GM18507 (cell line): Measurements from ENCODE around the gene N4BP2L1.

ENCODE experiments used
- DNase-seq: peaks from one replicate; pipeline ENCODE4 v3.0.0; 2011; ENCODE audit warnings: low read depth; ENCODE audit not compliant: insufficient read length; ENCODE audit errors: extremely low spot score
- FAIRE-seq: peaks from 2 replicates; lab custom pipeline; 2011; peaks lifted over from hg19 to GRCh38; lab: Jason Lieb, UNC

N4BP2L1 gene

GRCh38 chr13:32443111-32443510 lies 15.2 kb upstream of the N4BP2L1 start:
- FAIRE-seq (peak; percentile 90), DNase-seq (no peak)

- FAIRE-seq: no peak
- DNase-seq: no peak
Measured at GRCh38 chr13:32438871-32439270, 10.9 kb upstream of the N4BP2L1 start.

DNA sequence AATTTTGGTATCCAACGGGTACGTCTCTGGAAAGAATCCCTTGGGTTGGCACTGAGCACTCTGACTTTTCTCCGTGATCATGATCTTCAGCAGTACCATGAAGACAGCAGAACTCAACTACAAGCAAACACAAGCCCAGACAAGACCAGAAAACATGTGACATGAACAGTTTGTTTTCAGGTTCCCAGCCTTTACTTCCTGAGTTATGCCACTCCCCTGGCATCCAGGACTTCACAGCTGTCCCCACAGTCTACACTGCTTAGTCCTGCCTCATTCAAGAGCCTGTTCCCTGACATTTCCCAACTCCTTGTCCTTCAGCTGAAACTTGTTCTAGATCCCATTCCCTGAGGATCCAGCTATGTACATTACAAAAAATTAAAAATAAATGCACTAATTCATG lies 4.9 kb upstream of the N4BP2L1 start:
- FAIRE-seq (no peak), DNase-seq (no peak)

- FAIRE-seq: no peak
- no peak for DNase-seq
Measured at GRCh38 chr13:32431361-32431760, 3.4 kb upstream of the N4BP2L1 start.

GRCh38 chr13:32430018-32430747 lies 2.3 kb upstream of the N4BP2L1 start:
- no peak for DNase-seq
- peak; percentile 49 for FAIRE-seq

DNA sequence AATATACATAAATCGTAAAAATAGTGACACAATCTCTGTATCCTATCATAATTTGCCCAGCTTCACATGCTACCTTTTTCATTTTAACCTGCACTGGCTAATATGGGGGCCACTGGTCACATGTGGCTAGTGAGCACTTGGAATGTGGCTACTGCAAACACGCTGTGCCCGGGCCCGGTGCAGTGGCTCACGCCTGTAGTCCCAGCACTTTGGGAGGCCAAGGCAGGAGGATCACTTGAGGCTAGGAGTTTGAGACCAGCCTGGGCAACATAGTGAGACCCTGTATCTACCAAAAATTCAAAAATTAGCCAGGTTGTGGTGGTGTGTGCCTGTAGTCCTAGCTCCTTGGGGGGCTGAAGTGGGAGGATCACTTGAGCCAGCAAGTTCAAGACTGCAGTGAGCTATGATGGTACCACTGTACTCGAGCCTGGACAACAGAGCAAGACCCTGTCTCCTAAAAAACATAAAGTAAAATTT lies 1.5 kb upstream of the N4BP2L1 start:
- DNase-seq (no peak), FAIRE-seq (no peak)

DNA sequence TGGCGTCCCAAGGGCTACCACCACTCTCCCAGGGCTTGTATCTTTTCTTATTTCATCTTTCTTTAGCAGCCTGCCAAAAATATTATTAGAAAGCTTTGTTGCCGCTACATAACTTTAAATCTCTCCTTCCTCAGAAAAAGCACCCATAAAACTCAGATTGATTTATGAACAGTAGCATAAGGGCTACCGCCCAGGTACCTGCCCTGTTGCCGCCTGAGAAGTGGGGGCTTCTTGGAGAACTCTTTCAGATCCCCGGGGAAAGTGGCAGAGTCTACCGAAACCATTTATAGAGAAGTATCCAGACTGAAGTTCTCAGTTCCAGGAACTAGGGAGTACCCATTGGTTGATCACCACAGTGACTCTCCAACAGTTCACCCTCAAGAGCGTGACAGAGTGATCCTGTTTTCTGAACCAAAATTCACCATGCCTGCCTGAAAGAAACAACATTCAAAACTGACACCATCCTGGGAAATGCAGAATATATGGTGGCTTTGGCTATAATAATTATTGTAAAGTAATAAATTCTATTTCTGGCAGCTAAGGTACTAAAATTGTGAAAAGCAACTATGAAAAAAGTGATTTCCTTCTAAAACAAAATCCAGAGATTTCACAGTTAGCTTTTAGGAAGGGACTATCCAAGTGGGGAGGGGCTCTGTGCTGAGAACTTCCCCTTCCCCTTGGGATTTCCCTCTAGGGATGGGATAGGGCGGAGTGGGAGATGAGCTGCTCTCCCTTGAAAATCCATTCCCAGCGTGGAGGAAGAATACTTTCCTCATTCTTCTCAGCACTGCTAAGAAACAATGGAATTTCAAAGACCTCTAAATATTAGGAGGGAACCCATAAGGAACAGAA lies 877 bp upstream of the N4BP2L1 start:
- DNase-seq: no peak
- FAIRE-seq: no peak

GRCh38 chr13:32426990-32427851 lies 709 bp downstream of the N4BP2L1 start:
- FAIRE-seq: peak; percentile 55
- no peak for DNase-seq

GRCh38 chr13:32426191-32426989 lies 1.5 kb downstream of the N4BP2L1 start:
- FAIRE-seq (peak; percentile 95), DNase-seq (no peak)

DNA sequence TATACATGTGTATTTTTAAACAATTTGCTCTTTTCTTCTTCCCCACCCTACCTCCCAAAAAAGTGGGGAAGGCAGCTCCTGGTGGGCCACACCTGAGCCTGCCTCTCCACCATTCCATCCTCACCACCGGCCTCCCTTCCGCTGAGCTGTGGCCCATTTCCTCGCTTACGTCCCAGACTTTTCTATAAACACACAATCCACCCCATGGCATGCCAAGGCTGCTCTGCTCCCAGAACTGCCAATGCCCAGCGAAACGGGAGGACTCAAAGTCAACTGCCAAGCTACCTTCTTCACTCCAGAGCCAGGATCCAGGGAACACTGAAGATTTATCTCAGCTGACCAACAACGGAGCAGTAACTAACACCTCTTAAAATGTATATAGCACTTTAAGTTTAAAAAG lies 2.8 kb downstream of the N4BP2L1 start:
- DNase-seq (no peak), FAIRE-seq (no peak)

GRCh38 chr13:32423592-32423991 lies 4.3 kb downstream of the N4BP2L1 start:
- FAIRE-seq (no peak), DNase-seq (no peak)

DNA sequence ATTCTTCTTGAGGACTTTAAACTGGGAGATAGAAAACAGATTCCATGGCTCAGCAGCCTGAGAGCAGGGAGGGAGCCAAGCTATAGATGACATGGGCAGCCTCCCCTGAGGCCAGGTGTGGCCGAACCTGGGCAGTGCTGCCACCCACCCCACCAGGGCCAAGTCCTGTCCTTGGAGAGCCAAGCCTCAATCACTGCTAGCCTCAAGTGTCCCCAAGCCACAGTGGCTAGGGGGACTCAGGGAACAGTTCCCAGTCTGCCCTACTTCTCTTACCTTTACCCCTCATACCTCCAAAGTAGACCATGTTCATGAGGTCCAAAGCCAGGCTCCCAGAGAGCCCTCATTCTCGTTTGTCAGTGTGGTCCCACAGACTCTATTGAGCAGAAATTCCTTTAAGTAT lies 8.1 kb downstream of the N4BP2L1 start:
- no peak for DNase-seq
- FAIRE-seq: no peak

DNA sequence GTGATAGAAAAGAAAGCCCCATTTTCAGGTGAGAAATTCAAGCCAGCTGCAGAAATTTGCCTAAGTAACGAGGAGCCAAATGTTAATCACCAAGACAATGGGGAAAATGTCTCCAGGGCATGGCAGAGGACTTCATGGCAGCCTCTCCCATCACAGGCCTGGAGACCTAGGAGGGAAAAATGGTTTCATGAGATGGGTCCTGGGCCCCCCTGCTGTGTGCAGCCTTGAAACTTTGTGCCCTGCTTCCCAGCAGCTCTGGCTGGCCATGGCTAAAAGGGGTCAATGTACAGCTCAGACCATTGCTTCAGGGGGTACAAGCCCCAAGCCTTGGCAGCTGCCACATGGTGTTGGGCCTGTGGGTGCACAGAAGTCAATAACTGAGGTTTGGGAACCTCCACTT lies 9.9 kb downstream of the N4BP2L1 start:
- DNase-seq (no peak), FAIRE-seq (no peak)

- peak; percentile 33 for FAIRE-seq
Measured at GRCh38 chr13:32415019-32415418, 12.9 kb downstream of the N4BP2L1 start.

DNA sequence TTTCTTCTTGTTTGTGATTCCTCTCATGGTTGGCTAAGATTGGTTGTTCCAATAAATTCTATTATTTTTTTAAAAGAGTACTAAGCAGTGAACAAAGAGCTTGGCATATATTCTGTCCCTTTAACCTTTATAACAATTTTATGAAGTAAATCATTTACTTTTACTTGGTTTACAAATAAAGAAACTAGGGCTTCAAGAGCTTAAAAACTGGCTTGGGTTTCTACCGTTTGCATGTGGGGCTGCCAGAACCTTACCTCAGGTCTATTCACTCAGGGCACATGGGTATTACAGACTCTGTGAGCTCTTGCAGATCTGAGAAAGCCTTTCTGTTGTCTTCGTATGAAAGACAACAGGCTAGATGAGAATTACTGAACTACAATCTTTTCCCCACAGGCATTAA lies 13.3 kb downstream of the N4BP2L1 start:
- DNase-seq: no peak
- FAIRE-seq: no peak

More at GRCh38 chr13:32415019-32415418, 12.9 kb downstream of the N4BP2L1 start:
- no peak for DNase-seq

GRCh38 chr13:32413284-32413683 lies 14.6 kb downstream of the N4BP2L1 start:
- no peak for DNase-seq
- FAIRE-seq: no peak

DNA sequence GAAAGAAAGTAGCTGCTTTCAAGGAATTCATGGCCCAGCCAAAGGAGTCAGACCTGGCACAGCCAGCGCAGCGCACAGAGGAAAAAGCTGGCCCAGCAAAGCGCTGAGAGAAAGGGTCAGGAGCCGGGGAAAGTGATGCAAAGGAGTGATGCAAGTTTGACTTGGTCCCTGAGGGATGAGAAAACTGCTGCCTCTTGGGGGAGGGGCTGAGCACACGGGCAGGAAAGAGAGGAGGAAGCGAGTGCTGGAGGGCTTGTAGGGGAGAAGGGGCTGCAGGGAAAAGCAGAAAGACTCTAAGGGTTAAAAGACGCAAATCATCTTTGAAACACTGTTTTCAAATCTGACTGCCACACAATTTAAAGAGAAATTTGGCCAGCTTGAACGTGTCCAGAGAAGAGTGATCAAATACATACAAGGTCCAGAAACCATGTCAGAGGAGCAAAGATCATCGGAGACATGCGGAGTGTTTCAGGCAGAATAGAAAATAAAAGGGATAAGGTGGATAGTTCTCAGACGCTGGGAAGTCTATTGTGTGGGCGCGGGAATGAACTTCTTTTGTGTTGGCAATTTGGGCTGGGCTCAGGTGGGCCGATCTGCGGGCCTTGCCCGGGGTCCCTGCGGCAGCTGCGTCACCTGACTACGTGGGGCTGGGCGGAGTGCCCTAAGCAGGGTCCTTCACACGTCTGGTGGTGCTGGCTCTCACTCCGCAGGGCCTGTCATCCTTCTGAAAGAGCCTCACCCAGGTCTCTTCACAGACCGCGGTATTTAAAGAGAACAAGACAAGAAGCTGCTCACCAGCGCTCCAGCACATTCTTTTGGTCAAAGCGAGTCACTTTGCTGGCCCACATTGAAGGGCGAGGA lies 18.1 kb downstream of the N4BP2L1 start:
- no peak for DNase-seq
- no peak for FAIRE-seq

DNA sequence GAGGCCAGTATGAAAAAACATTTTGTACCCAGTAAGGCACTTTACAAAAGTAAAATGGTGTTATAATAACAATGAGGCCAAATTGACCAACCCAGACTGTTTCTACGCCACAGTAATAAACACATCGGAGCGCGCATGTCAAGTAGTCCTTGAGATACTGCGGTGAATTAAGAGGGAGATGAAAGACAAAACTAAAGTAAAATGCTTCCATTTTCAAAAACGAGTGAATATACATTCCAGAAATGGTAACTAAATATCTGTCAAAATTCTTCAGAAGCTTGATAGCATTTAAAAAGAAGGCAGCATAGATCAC lies 19.0 kb downstream of the N4BP2L1 start:
- no peak for FAIRE-seq
- no peak for DNase-seq
